PC-3 (cell line): ENCODE measurements around the gene TPCN2. TPM values are rescaled to one million over a fixed set of nuclear protein-coding genes. Genes with fewer than 3 reads are reported as not detected.
A peak's percentile ranks its signal among the peaks of the same experiment; 100 is the strongest.

Experiments
- ATAC-seq: fragments of 200-7000 bp; cut with Tn5 transposase; 2 replicates; pipeline ENCODE4 v1.9.1; 2020; ENCODE audit warnings: mild to moderate bottlenecking, moderate library complexity
- BruUV-seq: library from RNA; stranded (reverse); fragments of 400-500 nt; replicated peaks from 2 replicates; lab custom pipeline; 2021; lab: Mats Ljungman, UMichigan
- CTCF ChIA-PET: fragments of 300-600 bp; sonication (Branson Sonifier 250); formaldehyde crosslinking; loops from one replicate; lab custom pipeline; 2022; ENCODE audit warnings: antibody characterized with exemption; lab: Charles Lee
- POLR2A ChIA-PET: fragments of 300-600 bp; sonication (Branson Sonifier 250); formaldehyde crosslinking; loops from one replicate; lab custom pipeline; 2022; ENCODE audit warnings: antibody characterized with exemption; ENCODE audit not compliant: unreplicated experiment; lab: Charles Lee
- DNase-seq: peaks from one replicate; pipeline ENCODE4 v3.0.0-alpha.2; 2015
- H2AFZ ChIP-seq: fragments of 300-600 bp; sonication (generic); 2 replicates; pipeline ENCODE4 v1.6.0; 2016; ENCODE audit warnings: antibody characterized with exemption, low read length
- H3F3A ChIP-seq: fragments of 300-600 bp; sonication (generic); one replicate; pipeline ENCODE4 v1.6.0; 2017; ENCODE audit warnings: antibody characterized with exemption, low read length, control low read depth, mild to moderate bottlenecking; ENCODE audit not compliant: unreplicated experiment
- H3K27ac ChIP-seq: fragments of 300-600 bp; sonication (generic); 2 replicates; pipeline ENCODE4 v1.5.1; 2016; ENCODE audit warnings: mild to moderate bottlenecking, low read length
- H3K27me3 ChIP-seq: fragments of 300-600 bp; sonication (generic); 2 replicates; pipeline ENCODE4 v1.6.1; 2016; ENCODE audit warnings: low read length, mixed read lengths
- H3K36me3 ChIP-seq: fragments of 300-600 bp; sonication (generic); 2 replicates; pipeline ENCODE4 v1.6.1; 2016; ENCODE audit warnings: low read depth, mixed run types, low read length, mixed read lengths
- H3K4me1 ChIP-seq: fragments of 300-600 bp; sonication (generic); 2 replicates; pipeline ENCODE4 v1.5.1; 2016; ENCODE audit warnings: low read length; ENCODE audit not compliant: insufficient read depth
- H3K4me2 ChIP-seq: fragments of 300-600 bp; sonication (generic); 2 replicates; pipeline ENCODE4 v1.6.0; 2016; ENCODE audit warnings: low read length
- H3K4me3 ChIP-seq: fragments of 300-600 bp; sonication (generic); 2 replicates; pipeline ENCODE4 v1.5.1; 2016; ENCODE audit warnings: mild to moderate bottlenecking, low read length, mixed read lengths
- H3K79me2 ChIP-seq: fragments of 300-600 bp; sonication (generic); 2 replicates; pipeline ENCODE4 v1.6.1; 2017; ENCODE audit warnings: low read length, mixed read lengths
- H3K9ac ChIP-seq: fragments of 300-600 bp; sonication (generic); 2 replicates; pipeline ENCODE4 v1.6.0; 2016; ENCODE audit warnings: mild to moderate bottlenecking, low read length
- H3K9me2 ChIP-seq: fragments of 300-600 bp; sonication (generic); replicated peaks from 2 replicates; pipeline ENCODE4 v1.6.1; 2016; ENCODE audit warnings: mixed run types, low read length, mixed read lengths
- H3K9me3 ChIP-seq: fragments of 300-600 bp; sonication (generic); 2 replicates; pipeline ENCODE4 v1.6.1; 2016; ENCODE audit warnings: low read length, mixed read lengths
- H4K20me1 ChIP-seq: fragments of 300-600 bp; sonication (generic); 2 replicates; pipeline ENCODE4 v1.6.1; 2016; ENCODE audit warnings: low read length, mixed read lengths
- EZH2 ChIP-seq: fragments of 300-600 bp; sonication (generic); IDR thresholded peaks from one replicate; pipeline ENCODE4 v1.6.1; 2017; ENCODE audit warnings: antibody characterized with exemption, mild to moderate bottlenecking, low read length; ENCODE audit not compliant: unreplicated experiment
- EZH2phosphoT487 ChIP-seq: fragments of 300-600 bp; sonication (generic); IDR thresholded peaks from 2 replicates; pipeline ENCODE4 v1.6.1; 2018; ENCODE audit warnings: mild to moderate bottlenecking, antibody characterized with exemption, low read length, borderline replicate concordance
- intact Hi-C: fragments of 100-400 bp; cut with micrococcal nuclease; formaldehyde crosslinking; loops from 2 replicates; pipeline ENCODE4 v1.9.0; 2023
- total RNA-seq: library from RNA; depleted of rRNA; stranded (reverse); fragments of >200 nt; gene quantifications from 2 replicates; pipeline ENCODE4 v1.2.3, GENCODE V29; 2014
- TF ChIP-seq, protein P1 (sequence below): fragments of 300-600 bp; sonication (generic); conservative IDR thresholded peaks from 2 replicates; pipeline ENCODE4 v1.5.1; 2017; ENCODE audit warnings: antibody characterized with exemption, low read depth, mild to moderate bottlenecking, low read length

TPCN2 gene
- total RNA-seq, 1 experiment from 2014 or later: 13.0 TPM

DNA sequence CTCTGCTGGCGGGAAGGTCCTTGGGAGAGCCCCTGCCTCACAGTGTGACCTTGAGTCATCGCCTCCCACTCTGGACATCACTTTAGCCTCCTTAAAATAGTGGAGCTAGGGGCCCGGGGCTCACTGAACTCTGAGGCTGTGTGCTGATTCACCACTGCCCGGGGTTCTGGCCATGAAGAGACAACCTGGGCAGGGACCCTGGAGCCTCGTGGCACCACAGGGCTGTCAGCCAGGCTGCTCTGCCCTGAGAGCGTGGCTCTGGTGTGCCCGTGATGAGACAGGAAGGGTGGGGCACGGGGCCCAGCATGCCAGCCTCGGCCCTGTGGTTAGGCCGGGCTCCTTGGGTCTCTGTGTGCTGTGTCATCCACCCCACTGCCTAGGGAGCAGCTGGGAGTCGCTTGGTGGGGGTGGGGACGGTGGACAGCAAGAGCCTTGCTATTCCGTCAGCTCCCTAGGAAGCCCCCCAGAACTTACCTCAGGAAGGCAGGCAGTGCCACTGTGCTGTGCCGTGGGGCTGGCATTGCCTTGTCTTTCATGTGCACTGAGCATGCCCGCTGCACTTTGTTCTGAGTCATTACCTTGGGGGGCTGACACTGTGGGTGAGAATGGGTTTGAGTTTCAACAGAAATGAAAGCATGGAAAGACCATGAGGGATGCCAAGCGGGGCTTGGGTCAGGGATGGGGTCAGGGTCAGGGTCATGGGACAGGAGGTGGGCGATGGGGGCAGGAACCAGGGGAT lies 31.7 kb downstream of the TPCN2 start:
- no peaks in the 10 kb centered on the region for H3K27me3 ChIP-seq
- no peaks in the 10 kb centered on the region for H4K20me1 ChIP-seq
- BruUV-seq: no TSS peak
- TF ChIP-seq, protein P1, sequence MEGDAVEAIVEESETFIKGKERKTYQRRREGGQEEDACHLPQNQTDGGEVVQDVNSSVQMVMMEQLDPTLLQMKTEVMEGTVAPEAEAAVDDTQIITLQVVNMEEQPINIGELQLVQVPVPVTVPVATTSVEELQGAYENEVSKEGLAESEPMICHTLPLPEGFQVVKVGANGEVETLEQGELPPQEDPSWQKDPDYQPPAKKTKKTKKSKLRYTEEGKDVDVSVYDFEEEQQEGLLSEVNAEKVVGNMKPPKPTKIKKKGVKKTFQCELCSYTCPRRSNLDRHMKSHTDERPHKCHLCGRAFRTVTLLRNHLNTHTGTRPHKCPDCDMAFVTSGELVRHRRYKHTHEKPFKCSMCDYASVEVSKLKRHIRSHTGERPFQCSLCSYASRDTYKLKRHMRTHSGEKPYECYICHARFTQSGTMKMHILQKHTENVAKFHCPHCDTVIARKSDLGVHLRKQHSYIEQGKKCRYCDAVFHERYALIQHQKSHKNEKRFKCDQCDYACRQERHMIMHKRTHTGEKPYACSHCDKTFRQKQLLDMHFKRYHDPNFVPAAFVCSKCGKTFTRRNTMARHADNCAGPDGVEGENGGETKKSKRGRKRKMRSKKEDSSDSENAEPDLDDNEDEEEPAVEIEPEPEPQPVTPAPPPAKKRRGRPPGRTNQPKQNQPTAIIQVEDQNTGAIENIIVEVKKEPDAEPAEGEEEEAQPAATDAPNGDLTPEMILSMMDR: no peak
- TF ChIP-seq EZH2 (no peak), EZH2phosphoT487 (peak; percentile 81)
- no peaks in the 10 kb centered on the region for H3K79me2 ChIP-seq
- peak overlapping the region; percentile 53 for H3K9ac ChIP-seq
- H2AFZ ChIP-seq: peak overlapping the region; percentile 14; the same call in 1 of the 2 replicates
- POLR2A ChIA-PET: no interaction called here
- intact Hi-C loops: loop anchor here (10.0 kb wide), 1 partner anchor 446 kb away; no protein-coding TSS in a partner anchor
- ATAC-seq: peak; percentile 98
- H3F3A ChIP-seq: no peaks in the 10 kb centered on the region
- H3K9me3 ChIP-seq: no peaks in the 10 kb centered on the region
- peak; percentile 93 for DNase-seq
- H3K9me2 ChIP-seq: no peaks in the 10 kb centered on the region
- peaks cover 7% of the 10 kb centered on the region; the same call in 1 of the 2 replicates for H3K36me3 ChIP-seq
- H3K4me2 ChIP-seq: peak overlapping the region; percentile 56
- H3K27ac ChIP-seq: peak overlapping the region; percentile 64
- H3K4me3 ChIP-seq: no peak overlapping the region
- peaks cover 25% of the 10 kb centered on the region for H3K4me1 ChIP-seq
- CTCF ChIA-PET: no interaction called here

DNA sequence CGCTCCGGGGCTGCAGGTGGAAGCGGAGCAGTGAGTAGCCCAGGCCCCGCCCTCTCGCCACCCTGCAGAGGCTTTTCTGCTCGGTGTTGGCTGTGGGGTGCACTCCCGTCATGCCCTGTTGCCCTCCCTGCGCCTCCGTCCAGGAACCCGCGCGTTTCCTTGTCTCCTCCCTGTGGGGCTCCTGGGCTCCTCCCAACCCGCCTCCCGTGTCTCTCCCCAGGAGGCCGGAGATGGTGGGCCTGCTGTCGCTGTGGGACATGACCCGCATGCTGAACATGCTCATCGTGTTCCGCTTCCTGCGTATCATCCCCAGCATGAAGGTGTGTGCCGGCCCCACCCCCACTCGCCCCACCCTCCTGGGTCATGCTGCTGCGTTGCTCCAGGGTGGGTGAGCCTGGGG lies 32.4 kb downstream of the TPCN2 start:
- no peaks in the 10 kb centered on the region for H3K79me2 ChIP-seq
- CTCF ChIA-PET: no interaction called here
- POLR2A ChIA-PET: no interaction called here
- H3K27me3 ChIP-seq: no peaks in the 10 kb centered on the region
- no peak overlapping the region for H3K9ac ChIP-seq
- H3K4me3 ChIP-seq: no peak overlapping the region
- no peak overlapping the region for H2AFZ ChIP-seq
- peak overlapping the region; percentile 64 for H3K27ac ChIP-seq
- intact Hi-C loops: loop anchor here (10.0 kb wide), 1 partner anchor 446 kb away; no protein-coding TSS in a partner anchor
- TF ChIP-seq EZH2phosphoT487: no peak
- TF ChIP-seq, protein P1: no peak
- no peak for TF ChIP-seq EZH2
- H3K36me3 ChIP-seq: peaks cover 7% of the 10 kb centered on the region; the same call in 1 of the 2 replicates
- no peaks in the 10 kb centered on the region for H4K20me1 ChIP-seq
- no peaks in the 10 kb centered on the region for H3F3A ChIP-seq
- no peaks in the 10 kb centered on the region for H3K9me2 ChIP-seq
- H3K4me1 ChIP-seq: peaks cover 18% of the 10 kb centered on the region
- no peak for DNase-seq
- BruUV-seq: no TSS peak
- no peaks in the 10 kb centered on the region for H3K9me3 ChIP-seq
- H3K4me2 ChIP-seq: no peak overlapping the region
- no peak for ATAC-seq
